Measurements from ENCODE around the gene COLEC11. TPM values are rescaled to one million over a fixed set of nuclear protein-coding genes. Genes with fewer than 3 reads are reported as not detected.
"Not testable (repeated sequence)": the region's sequence is repeated elsewhere in the genome, so short reads cannot be mapped to it uniquely, and the experiment has no call there.

The COLEC11 gene
- total RNA-seq, 1 donor from 2014 or later = 1.5 TPM

- ATAC-seq (no peak), DNase-seq (no peak)
- Histone ChIP-seq H3K4me1 (peaks cover 7% of the 10 kb centered on the region), H3K9me3 (no peaks in the 10 kb centered on the region), H3K4me3 (no peak within 1 kb of the TSS), H3K36me3 (no peaks in the 10 kb centered on the region), H3K27ac (peak within 1 kb of the TSS; percentile 68), H3K27me3 (no peaks in the 10 kb centered on the region)
- TF ChIP-seq CTCF (IDR thresholded peaks at IDR 0.05) = no peak
- intact Hi-C loops (cut with DNase I) = no loop called here
Measured at GRCh38 chr2:3657881-3658280, 63.0 kb downstream of the COLEC11 start, which contains the start of gene ALLC. ALLC (plus strand) TSS chr2:3658200; CDS start chr2:3671158, 12,958 bp downstream.

GRCh38 chr2:3659447-3660432, 64.8 kb downstream of the COLEC11 start:
- Histone ChIP-seq H3K4me3 (no peak overlapping the region), H3K27ac (peak overlapping the region; percentile 68), H3K9me3 (no peaks in the 10 kb centered on the region), H3K36me3 (no peaks in the 10 kb centered on the region), H3K27me3 (no peaks in the 10 kb centered on the region), H3K4me1 (peaks cover 7% of the 10 kb centered on the region)
- no peak for TF ChIP-seq CTCF (IDR thresholded peaks at IDR 0.05)
- intact Hi-C loops (cut with DNase I) = no loop called here
- ATAC-seq = peak; percentile 58
- peak; percentile 36 for DNase-seq

- H3K27ac ChIP-seq; H3K27me3 ChIP-seq; H3K4me3 ChIP-seq; H3K4me1 ChIP-seq; H3K9me3 ChIP-seq; intact Hi-C loops (cut with DNase I); H3K36me3 ChIP-seq; ATAC-seq: not testable (repeated sequence)
- DNase-seq = peak; percentile 38
Measured at GRCh38 chr2:3660640-3661039, 65.7 kb downstream of the COLEC11 start.

- ATAC-seq (no peak), DNase-seq (peak; percentile 21)
- H3K27ac ChIP-seq = no peak overlapping the region
- peaks cover 7% of the 10 kb centered on the region for H3K4me1 ChIP-seq
- no peaks in the 10 kb centered on the region for H3K27me3 ChIP-seq
- no peaks in the 10 kb centered on the region for H3K9me3 ChIP-seq
- H3K4me3 ChIP-seq = no peak overlapping the region
- intact Hi-C loops (cut with DNase I) = no loop called here
- no peak for TF ChIP-seq CTCF (IDR thresholded peaks at IDR 0.05)
- no peaks in the 10 kb centered on the region for H3K36me3 ChIP-seq
Measured at GRCh38 chr2:3661149-3661660, 66.3 kb downstream of the COLEC11 start.

- intact Hi-C loops (cut with DNase I) = no loop called here
- TF ChIP-seq CTCF (IDR thresholded peaks at IDR 0.05) = no peak
- Histone ChIP-seq H3K27ac (peak overlapping the region; percentile 47), H3K27me3 (no peaks in the 10 kb centered on the region), H3K36me3 (no peaks in the 10 kb centered on the region), H3K4me3 (no peak overlapping the region), H3K4me1 (peaks cover 7% of the 10 kb centered on the region), H3K9me3 (no peaks in the 10 kb centered on the region)
- ATAC-seq = no peak
- peak; percentile 21 for DNase-seq
Measured at GRCh38 chr2:3662239-3662638, 67.3 kb downstream of the COLEC11 start.

GRCh38 chr2:3664118-3664517, 69.2 kb downstream of the COLEC11 start:
- H3K36me3 ChIP-seq = no peaks in the 10 kb centered on the region
- H3K27me3 ChIP-seq = no peaks in the 10 kb centered on the region
- H3K4me1 ChIP-seq = peaks cover 3% of the 10 kb centered on the region
- TF ChIP-seq CTCF (IDR thresholded peaks at IDR 0.05) = no peak
- DNase-seq (no peak), ATAC-seq (no peak)
- intact Hi-C loops (cut with DNase I) = no loop called here
- no peaks in the 10 kb centered on the region for H3K9me3 ChIP-seq
- H3K4me3 ChIP-seq = no peak overlapping the region
- H3K27ac ChIP-seq = no peak overlapping the region
